GM12878 (cell line): Measurements from ENCODE around the gene MS4A6A. TPM values are rescaled to one million over a fixed set of nuclear protein-coding genes. Genes with fewer than 3 reads are reported as not detected.

Source experiments
- BCL11A ChIP-seq: IDR thresholded peaks from 2 replicates; pipeline ENCODE4 v1.6.1; 2011; ENCODE audit warnings: low read depth, low read length
- CBX3 ChIP-seq: fragments of 200-600 bp; sonication (generic); IDR thresholded peaks from 2 replicates; pipeline ENCODE4 v1.6.1; 2016; ENCODE audit warnings: low read depth, borderline replicate concordance
- CHD1 ChIP-seq: IDR thresholded peaks from 2 replicates; pipeline ENCODE4 v1.6.1; 2012; ENCODE audit warnings: low read depth, low read length, improper control_type of control experiment
- CREM ChIP-seq: IDR thresholded peaks from 2 replicates; pipeline ENCODE4 v1.6.1; 2014; ENCODE audit warnings: antibody characterized with exemption, low read depth
- CUX1 ChIP-seq: IDR thresholded peaks from 2 replicates; pipeline ENCODE4 v1.6.1; 2012; ENCODE audit warnings: improper control_type of control experiment, low read depth, low read length; ENCODE audit not compliant: insufficient replicate concordance
- DPF2 ChIP-seq: fragments of 450-650 bp; IDR thresholded peaks from 2 replicates; pipeline ENCODE4 v1.6.1; 2017; ENCODE audit warnings: mild to moderate bottlenecking
- ETV6 ChIP-seq, 2 experiments: fragments of 450-650 bp in 1 of 2; IDR thresholded peaks in 1 of 2; conservative IDR thresholded peaks in 1 of 2; 2 replicates each; pipeline ENCODE4 v1.6.1; 2014; ENCODE audit warnings: antibody characterized with exemption in 1 of 2, borderline replicate concordance in 1 of 2, low read depth in 1 of 2, mild to moderate bottlenecking in 1 of 2, moderate library complexity in 1 of 2
- HDAC6 ChIP-seq: fragments of 200-600 bp; sonication (generic); IDR thresholded peaks from one replicate; pipeline ENCODE4 v1.8.0; 2017; ENCODE audit warnings: antibody characterized with exemption; ENCODE audit not compliant: unreplicated experiment
- IKZF2 ChIP-seq, 2 experiments: fragments of 450-650 bp; IDR thresholded peaks; 2 replicates each; pipeline ENCODE4 v1.6.1; 2017; ENCODE audit warnings: mild to moderate bottlenecking in 2 of 2, moderate library complexity in 2 of 2
- JUNB ChIP-seq: IDR thresholded peaks from 2 replicates; pipeline ENCODE4 v1.6.1; 2016; ENCODE audit warnings: antibody characterized with exemption, mild to moderate bottlenecking
- NR2C1 ChIP-seq: fragments of 450-650 bp; IDR thresholded peaks from 2 replicates; pipeline ENCODE4 v1.6.1; 2017; ENCODE audit warnings: antibody characterized with exemption, mild to moderate bottlenecking, moderate library complexity
- NRF1 ChIP-seq: conservative IDR thresholded peaks from 2 replicates; pipeline ENCODE4 v1.6.1; 2011; ENCODE audit warnings: mild to moderate bottlenecking, low read depth, low read length, improper control_type of control experiment
- RAD21 ChIP-seq: IDR thresholded peaks from 2 replicates; pipeline ENCODE4 v1.6.1; 2011; ENCODE audit warnings: mild to moderate bottlenecking, low read depth, low read length, moderate library complexity; ENCODE audit not compliant: insufficient read depth
- SIX5 ChIP-seq: IDR thresholded peaks from 2 replicates; pipeline ENCODE4 v1.6.1; 2011; ENCODE audit warnings: mild to moderate bottlenecking, low read depth, low read length, moderate library complexity; ENCODE audit not compliant: severe bottlenecking
- SMC3 ChIP-seq: IDR thresholded peaks from 2 replicates; pipeline ENCODE4 v1.6.1; 2011; ENCODE audit warnings: low read length, improper control_type of control experiment, borderline replicate concordance
- SP1 ChIP-seq: IDR thresholded peaks from one replicate; pipeline ENCODE4 v1.6.1; 2011; ENCODE audit warnings: low read depth, low read length
- SUZ12 ChIP-seq: fragments of 200-600 bp; sonication (generic); IDR thresholded peaks from one replicate; pipeline ENCODE4 v1.6.1; 2018; ENCODE audit warnings: antibody characterized with exemption, mild to moderate bottlenecking; ENCODE audit not compliant: unreplicated experiment
- YBX1 ChIP-seq: fragments of 450-650 bp; IDR thresholded peaks from 2 replicates; pipeline ENCODE4 v1.6.1; 2016; ENCODE audit warnings: antibody characterized with exemption
- YY1 ChIP-seq: IDR thresholded peaks from 2 replicates; pipeline ENCODE4 v1.6.1; 2011; ENCODE audit warnings: low read depth, mild to moderate bottlenecking, low read length
- ZNF24 ChIP-seq: fragments of 450-650 bp; IDR thresholded peaks from 2 replicates; pipeline ENCODE4 v1.6.1; 2017; ENCODE audit warnings: antibody characterized with exemption, mild to moderate bottlenecking
- polyA plus RNA-seq, 11 experiments: library from polyadenylated mRNA; depleted of rRNA in 4 of 11; unstranded in 6 of 11; stranded (reverse) in 5 of 11; fragments of >200 nt; fragmentation: Nextera tagmentation in 4 of 11; fragmentation: Illumina TruSeq in 1 of 11; extraction: Ambion mirVana in 4 of 11; extraction: Trizol in 1 of 11; gene quantifications; 1 replicate in 1 of 11; 2 replicates in 10 of 11; pipeline versions ENCODE4 v1.2.1 to v1.2.3, GENCODE V29; 2011 to 2016; ENCODE audit warnings: inconsistent platforms in 2 of 11, missing spikeins in 2 of 11, low read depth in 1 of 11
- total RNA-seq, 4 experiments: library from RNA; depleted of rRNA in 3 of 4; stranded (reverse); fragments of >200 nt in 3 of 4; fragmentation: Illumina TruSeq in 1 of 4; extraction: Trizol in 1 of 4; gene quantifications; 2 replicates each; pipeline versions ENCODE4 v1.2.1 to v1.2.3, GENCODE V29; 2013 to 2021
- TF ChIP-seq, protein P1 (sequence below): fragments of 450-650 bp; IDR thresholded peaks from 2 replicates; pipeline ENCODE4 v1.6.1; 2017; ENCODE audit warnings: low read depth, mild to moderate bottlenecking, moderate library complexity
- TF ChIP-seq, protein P2 (sequence below): fragments of 450-650 bp; formaldehyde crosslinking; IDR thresholded peaks from 2 replicates; pipeline ENCODE4 v1.5.0; 2022; ENCODE audit warnings: mild to moderate bottlenecking, missing genetic modification characterization

Gene MS4A6A
- total and polyA plus RNA-seq, 10 of the 15 experiments (the other 5 are each of a cell fraction or from before 2014, with no cell fraction given) = 0.75 to 30.7 (median 9.0) TPM

DNA sequence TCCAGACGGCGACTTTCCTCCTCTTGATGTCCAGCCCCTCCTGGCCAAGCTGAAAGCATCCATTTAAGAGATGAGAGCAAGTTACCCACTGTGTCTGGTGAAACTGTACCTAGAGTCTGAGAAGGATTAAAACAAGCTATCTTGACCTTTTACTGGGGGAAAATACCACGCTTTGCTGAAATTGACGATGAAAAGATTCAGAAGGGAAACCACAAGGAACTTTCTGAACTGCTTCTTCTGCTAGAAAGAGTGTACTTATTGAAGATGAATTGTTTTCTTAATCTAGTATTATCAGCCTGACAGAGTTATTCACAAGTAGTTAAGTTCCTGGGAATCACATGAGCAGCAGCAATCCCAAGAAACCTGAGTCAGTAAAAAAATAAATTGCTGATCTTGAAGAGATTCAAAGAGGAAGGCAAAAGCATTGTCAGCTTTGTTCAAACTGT is 13.1 kb upstream of the MS4A6A start (continued):
- TF ChIP-seq, protein P1, sequence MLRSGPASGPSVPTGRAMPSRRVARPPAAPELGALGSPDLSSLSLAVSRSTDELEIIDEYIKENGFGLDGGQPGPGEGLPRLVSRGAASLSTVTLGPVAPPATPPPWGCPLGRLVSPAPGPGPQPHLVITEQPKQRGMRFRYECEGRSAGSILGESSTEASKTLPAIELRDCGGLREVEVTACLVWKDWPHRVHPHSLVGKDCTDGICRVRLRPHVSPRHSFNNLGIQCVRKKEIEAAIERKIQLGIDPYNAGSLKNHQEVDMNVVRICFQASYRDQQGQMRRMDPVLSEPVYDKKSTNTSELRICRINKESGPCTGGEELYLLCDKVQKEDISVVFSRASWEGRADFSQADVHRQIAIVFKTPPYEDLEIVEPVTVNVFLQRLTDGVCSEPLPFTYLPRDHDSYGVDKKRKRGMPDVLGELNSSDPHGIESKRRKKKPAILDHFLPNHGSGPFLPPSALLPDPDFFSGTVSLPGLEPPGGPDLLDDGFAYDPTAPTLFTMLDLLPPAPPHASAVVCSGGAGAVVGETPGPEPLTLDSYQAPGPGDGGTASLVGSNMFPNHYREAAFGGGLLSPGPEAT = peak; percentile 71; the same call in 1 of the 2 replicates
- no peak for TF ChIP-seq SIX5
- TF ChIP-seq JUNB = peak; percentile 30
- no peak for TF ChIP-seq NR2C1
- peak; percentile 78 to 80; a peak in 3 of 4 replicates for TF ChIP-seq IKZF2 (IDR thresholded peaks at IDR 0.05)
- TF ChIP-seq NRF1 = no peak
- TF ChIP-seq CUX1 = peak; percentile 66
- peak; percentile 55; the same call in 1 of the 2 replicates for TF ChIP-seq CREM
- TF ChIP-seq BCL11A = 0 out of 2 replicates have a peak, but pooled peaks have one; percentile 57
- no peak for TF ChIP-seq CBX3
- no peak for TF ChIP-seq SUZ12
- TF ChIP-seq ZNF24 = peak; percentile 71; the same call in 1 of the 2 replicates
- no peak for TF ChIP-seq CHD1
- TF ChIP-seq YBX1 = no peak
- TF ChIP-seq YY1 = no peak
- TF ChIP-seq RAD21 = no peak; the same call in 1 of the 2 replicates
- peak; percentile 23 for TF ChIP-seq SP1
- no peak for TF ChIP-seq HDAC6
- TF ChIP-seq, protein P2, sequence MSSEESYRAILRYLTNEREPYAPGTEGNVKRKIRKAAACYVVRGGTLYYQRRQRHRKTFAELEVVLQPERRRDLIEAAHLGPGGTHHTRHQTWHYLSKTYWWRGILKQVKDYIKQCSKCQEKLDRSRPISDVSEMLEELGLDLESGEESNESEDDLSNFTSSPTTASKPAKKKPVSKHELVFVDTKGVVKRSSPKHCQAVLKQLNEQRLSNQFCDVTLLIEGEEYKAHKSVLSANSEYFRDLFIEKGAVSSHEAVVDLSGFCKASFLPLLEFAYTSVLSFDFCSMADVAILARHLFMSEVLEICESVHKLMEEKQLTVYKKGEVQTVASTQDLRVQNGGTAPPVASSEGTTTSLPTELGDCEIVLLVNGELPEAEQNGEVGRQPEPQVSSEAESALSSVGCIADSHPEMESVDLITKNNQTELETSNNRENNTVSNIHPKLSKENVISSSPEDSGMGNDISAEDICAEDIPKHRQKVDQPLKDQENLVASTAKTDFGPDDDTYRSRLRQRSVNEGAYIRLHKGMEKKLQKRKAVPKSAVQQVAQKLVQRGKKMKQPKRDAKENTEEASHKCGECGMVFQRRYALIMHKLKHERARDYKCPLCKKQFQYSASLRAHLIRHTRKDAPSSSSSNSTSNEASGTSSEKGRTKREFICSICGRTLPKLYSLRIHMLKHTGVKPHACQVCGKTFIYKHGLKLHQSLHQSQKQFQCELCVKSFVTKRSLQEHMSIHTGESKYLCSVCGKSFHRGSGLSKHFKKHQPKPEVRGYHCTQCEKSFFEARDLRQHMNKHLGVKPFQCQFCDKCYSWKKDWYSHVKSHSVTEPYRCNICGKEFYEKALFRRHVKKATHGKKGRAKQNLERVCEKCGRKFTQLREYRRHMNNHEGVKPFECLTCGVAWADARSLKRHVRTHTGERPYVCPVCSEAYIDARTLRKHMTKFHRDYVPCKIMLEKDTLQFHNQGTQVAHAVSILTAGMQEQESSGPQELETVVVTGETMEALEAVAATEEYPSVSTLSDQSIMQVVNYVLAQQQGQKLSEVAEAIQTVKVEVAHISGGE (CRISPR knock-in tag) = no peak
- peak; percentile 43; the same call in 1 of the 2 replicates for TF ChIP-seq DPF2
- peak in 1 of 2 experiments; percentile 50; a peak in 1 of 4 replicates for TF ChIP-seq ETV6 (conservative IDR thresholded peaks at IDR 0.05 in 1 of 2, IDR thresholded peaks at IDR 0.05 in 1 of 2; ENCODE audit: borderline replicate concordance in 1 of 2, low read depth in 1 of 2)
- no peak for TF ChIP-seq SMC3
